ENCODE measurements around the gene LCP1.

DNA sequence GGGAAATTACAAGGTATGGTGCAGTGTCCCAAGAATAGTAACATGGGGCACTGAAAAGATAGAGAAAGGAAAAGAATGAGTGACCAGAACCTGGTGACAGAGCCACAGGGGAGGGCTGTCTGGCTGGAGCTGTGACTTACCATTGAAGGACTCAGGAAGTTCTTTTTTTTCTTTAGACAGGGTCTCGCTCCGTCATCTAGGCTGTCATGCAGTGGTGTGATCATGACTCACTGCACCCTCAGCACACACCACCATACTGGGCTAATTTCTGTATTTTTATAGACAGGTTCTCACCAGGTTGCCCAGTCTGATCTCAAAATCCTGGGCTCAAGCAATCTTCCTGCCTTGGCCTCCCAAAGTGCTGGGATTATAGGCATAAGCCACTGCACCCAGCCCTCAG lies 68.4 kb downstream of the LCP1 start:
- TF ChIP-seq EZH2 (IDR thresholded peaks at IDR 0.05) (no peak), POLR2AphosphoS5 (IDR thresholded peaks at IDR 0.05; ENCODE audit: borderline replicate concordance, low read depth, low read length) (no peak), FOXP2 (optimal IDR thresholded peaks at IDR 0.05; ENCODE audit: control extremely low read depth, extremely low read length, insufficient read depth) (no peak)
